Spleen (tissue), 11 donors: ENCODE results near the gene SCRN3. TPM values are rescaled to one million over a fixed set of nuclear protein-coding genes. Genes with fewer than 3 reads are reported as not detected.
A peak's percentile ranks its signal among the peaks of the same experiment; 100 is the strongest.
"Not testable (repeated sequence)": the region's sequence is repeated elsewhere in the genome, so short reads cannot be mapped to it uniquely, and the experiment has no call there.

Experiments
- DNase-seq: peaks from one replicate; pipeline ENCODE4 v3.0.0-alpha.2; 2020
- H3K27ac ChIP-seq, 8 donors: fragments of 200-600 bp; sonication (generic) in 7 of 8; 1 replicate in 4 of 8; 2 replicates in 4 of 8; pipeline versions ENCODE4 v1.5.0 to v1.8.0; 2016 to 2021; ENCODE audit warnings: inconsistent platforms in 4 of 8, mild to moderate bottlenecking in 4 of 8, moderate library complexity in 1 of 8
- H3K27me3 ChIP-seq, 7 donors: fragments of 200-600 bp; sonication (generic) in 6 of 7; replicated peaks in 1 of 7; 1 replicate in 4 of 7; 2 replicates in 3 of 7; pipeline versions ENCODE4 v1.5.0 to v1.8.0; 2016 to 2021; ENCODE audit warnings: inconsistent platforms in 3 of 7, mild to moderate bottlenecking in 1 of 7
- H3K36me3 ChIP-seq, 6 donors: fragments of 200-600 bp; sonication (generic) in 5 of 6; 1 replicate in 4 of 6; 2 replicates in 2 of 6; pipeline versions ENCODE4 v1.5.0 to v1.8.0; 2016 to 2021; ENCODE audit warnings: inconsistent platforms in 2 of 6
- H3K4me1 ChIP-seq, 6 donors: fragments of 200-600 bp; sonication (generic) in 5 of 6; 1 replicate in 3 of 6; 2 replicates in 3 of 6; pipeline versions ENCODE4 v1.5.0 to v1.8.0; 2016 to 2021; ENCODE audit warnings: inconsistent platforms in 3 of 6
- H3K4me3 ChIP-seq, 8 donors: fragments of 200-600 bp; sonication (generic) in 7 of 8; 1 replicate in 4 of 8; 2 replicates in 4 of 8; pipeline versions ENCODE4 v1.5.0 to v1.8.0; 2016 to 2021; ENCODE audit warnings: inconsistent platforms in 4 of 8, mild to moderate bottlenecking in 4 of 8, moderate library complexity in 2 of 8
- H3K9me3 ChIP-seq, 8 donors: fragments of 200-600 bp; sonication (generic) in 7 of 8; 1 replicate in 4 of 8; 2 replicates in 4 of 8; pipeline versions ENCODE4 v1.5.0 to v1.8.0; 2016 to 2021; ENCODE audit warnings: inconsistent platforms in 4 of 8
- CTCF ChIP-seq, 11 experiments: fragments of 200-600 bp in 7 of 11; fragments of 450-650 bp in 4 of 11; sonication (generic) in 4 of 11; IDR thresholded peaks in 8 of 11; conservative IDR thresholded peaks in 3 of 11; 1 replicate in 7 of 11; 2 replicates in 4 of 11; pipeline versions ENCODE4 v1.4.0 to v1.8.0; 2016 to 2021; ENCODE audit warnings: antibody characterized with exemption in 11 of 11, inconsistent platforms in 4 of 11, mild to moderate bottlenecking in 1 of 11
- POLR2A ChIP-seq, 3 donors: fragments of 450-650 bp; IDR thresholded peaks; one replicate each; pipeline ENCODE4 v1.5.1; 2017; ENCODE audit warnings: antibody characterized with exemption in 3 of 3, mild to moderate bottlenecking in 1 of 3
- POLR2AphosphoS5 ChIP-seq, 3 donors: sonication (generic); formaldehyde crosslinking; IDR thresholded peaks; one replicate each; pipeline ENCODE4 v1.5.1; 2017; ENCODE audit warnings: antibody characterized with exemption in 3 of 3
- WGBS, 5 donors: extraction: QIAGEN DNeasy Blood & Tissue Kit in 3 of 5; methylation state at CpG; one replicate each; pipeline versions ENCODE4 v1.1.5 to v1.1.7; 2013 to 2018; 5-methylcytosine and 5-hydroxymethylcytosine counted together
- intact Hi-C: fragments of 100-400 bp; cut with DNase I; formaldehyde crosslinking; loops from one replicate; pipeline ENCODE4 v1.15.0; 2023; ENCODE audit warnings: low total_unique reads
- polyA plus RNA-seq, 3 donors: library from polyadenylated mRNA; stranded (reverse); fragments of 200-250 nt; gene quantifications; one replicate each; pipeline ENCODE4 v1.2.1, GENCODE V29; 2013
- total RNA-seq, 7 donors: library from RNA; depleted of rRNA in 3 of 7; stranded (reverse); fragments of >200 nt in 3 of 7; fragmentation: NEBNext Ultra II Directional in 4 of 7; extraction: Animal tissue kit (Norgen Biotek cat#: 25700) in 4 of 7; gene quantifications; one replicate each; pipeline versions ENCODE4 v1.1.0 to v1.2.1, GENCODE V29; 2016 to 2021
- donor health status: healthy with polysubstance abuse.
- donor health status: DM: no; HTN: no; CAD: no; lungs with moderate emphysema.
- donor health status: DM: no; HTN: no; CAD: no.
- donor health status: Bipolar disorder and iron deficiency.
- donor health status: healthy.
- donor health status: DM: no; HTN: no; CAD: no.
- donor health status: DM: yes; HTN: yes; CAD: no.

SCRN3 gene
- total and polyA plus RNA-seq, 10 donors, result 8.4 to 24.9 (median 19.0) TPM

DNA sequence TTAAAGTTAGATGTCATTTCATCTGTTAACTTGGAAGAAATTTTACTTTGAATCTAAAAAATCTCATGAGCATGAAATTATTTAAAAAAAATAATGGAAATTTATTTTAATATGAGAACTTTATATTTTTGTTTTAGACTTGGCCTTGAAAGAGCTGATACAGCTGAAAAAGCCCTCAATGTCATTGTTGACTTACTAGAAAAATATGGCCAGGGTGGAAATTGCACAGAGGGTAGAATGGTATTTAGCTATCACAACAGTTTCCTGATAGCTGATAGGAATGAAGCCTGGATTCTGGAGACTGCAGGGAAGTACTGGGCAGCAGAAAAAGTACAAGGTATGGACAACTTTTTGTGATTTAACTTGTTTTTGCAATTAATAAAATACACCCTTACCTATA, 5.3 kb downstream of the SCRN3 start:
- Histone ChIP-seq H3K27me3 (no peaks in the 10 kb centered on the region), H3K9me3 (no peaks in the 10 kb centered on the region), H3K4me3 (no peak overlapping the region), H3K36me3 (peaks cover 0 to 45% (median 25%) of the 10 kb centered on the region in 6 donors), H3K27ac (no peak overlapping the region), H3K4me1 (peaks cover 0 to 27% (median 11%) of the 10 kb centered on the region in 6 donors)
- TF ChIP-seq CTCF (IDR thresholded peaks at IDR 0.05 in 8 of 11, conservative IDR thresholded peaks at IDR 0.05 in 3 of 11) (no peak), POLR2AphosphoS5 (IDR thresholded peaks at IDR 0.05) (no peak), POLR2A (IDR thresholded peaks at IDR 0.05) (no peak)
- no peak for DNase-seq
- intact Hi-C loops, result no loop called here

GRCh38 chr2:174403628-174404027, 8.1 kb downstream of the SCRN3 start:
- no peaks in the 10 kb centered on the region for H3K27me3 ChIP-seq
- no peak overlapping the region for H3K27ac ChIP-seq
- peaks cover 0 to 2% (median 0%) of the 10 kb centered on the region in 6 donors for H3K4me1 ChIP-seq
- no peak for DNase-seq
- intact Hi-C loops, result no loop called here
- no peak for TF ChIP-seq POLR2A (IDR thresholded peaks at IDR 0.05)
- TF ChIP-seq POLR2AphosphoS5 (IDR thresholded peaks at IDR 0.05), result no peak
- no peak for TF ChIP-seq CTCF (IDR thresholded peaks at IDR 0.05 in 8 of 11, conservative IDR thresholded peaks at IDR 0.05 in 3 of 11)
- H3K4me3 ChIP-seq, result no peak overlapping the region
- H3K36me3 ChIP-seq, result peaks cover 0 to 45% (median 25%) of the 10 kb centered on the region in 6 donors
- no peaks in the 10 kb centered on the region for H3K9me3 ChIP-seq

DNA sequence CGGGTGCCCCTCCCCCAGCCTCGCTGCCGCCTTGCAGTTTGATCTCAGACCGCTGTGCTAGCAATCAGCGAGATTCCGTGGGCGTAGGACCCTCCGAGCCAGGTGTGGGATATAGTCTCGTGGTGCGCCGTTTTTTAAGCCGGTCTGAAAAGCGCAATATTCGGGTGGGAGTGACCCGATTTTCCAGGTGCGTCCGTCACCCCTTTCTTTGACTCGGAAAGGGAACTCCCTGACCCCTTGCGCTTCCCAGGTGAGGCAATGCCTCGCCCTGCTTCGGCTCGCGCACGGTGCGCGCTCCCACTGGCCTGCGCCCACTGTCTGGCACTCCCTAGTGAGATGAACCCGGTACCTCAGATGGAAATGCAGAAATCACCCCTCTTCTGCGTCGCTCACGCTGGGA, 14.5 kb downstream of the SCRN3 start:
- WGBS, 5 donors, result 79 to 100% (median 89%) methylated on average over 4 to 25 of the region's 31 CpGs
- intact Hi-C loops, H3K27ac ChIP-seq, H3K27me3 ChIP-seq, DNase-seq, H3K4me1 ChIP-seq, H3K9me3 ChIP-seq: not testable (repeated sequence)
- Histone ChIP-seq H3K4me3 (peak overlapping the region in 1 of 8 donors; percentile 36), H3K36me3 (peaks cover 0 to 33% (median 10%) of the 10 kb centered on the region in 6 donors)

DNA sequence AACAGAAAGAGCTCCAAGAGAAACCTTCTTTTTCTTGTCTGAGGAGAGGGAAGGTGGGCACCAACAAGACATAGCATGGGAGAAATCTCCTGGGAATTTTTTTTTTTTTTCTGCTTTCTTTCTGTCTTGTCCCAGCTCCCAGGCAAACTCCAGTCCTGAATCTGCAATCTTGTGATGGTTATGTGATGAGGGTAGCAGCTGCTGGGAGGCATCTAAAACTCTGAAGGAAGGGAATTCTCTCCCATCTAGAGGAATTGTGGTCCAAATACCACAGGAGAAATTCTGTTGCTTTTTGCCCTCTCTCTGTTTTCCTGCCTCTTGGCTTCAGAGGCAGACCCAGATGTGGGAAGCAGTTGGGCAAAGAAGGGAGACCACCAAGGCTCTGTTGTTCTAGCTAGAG, 16.7 kb downstream of the SCRN3 start:
- TF ChIP-seq CTCF (IDR thresholded peaks at IDR 0.05 in 8 of 11, conservative IDR thresholded peaks at IDR 0.05 in 3 of 11) (no peak), POLR2A (IDR thresholded peaks at IDR 0.05) (no peak), POLR2AphosphoS5 (IDR thresholded peaks at IDR 0.05) (no peak)
- Histone ChIP-seq H3K4me1 (no peaks in the 10 kb centered on the region), H3K27ac (no peak overlapping the region), H3K36me3 (peaks cover 0 to 48% (median 10%) of the 10 kb centered on the region in 6 donors), H3K4me3 (no peak overlapping the region), H3K9me3 (no peaks in the 10 kb centered on the region), H3K27me3 (no peaks in the 10 kb centered on the region)
- intact Hi-C loops, result no loop called here
- no peak for DNase-seq

- Histone ChIP-seq H3K9me3 (peaks cover 0 to 5% (median 0%) of the 10 kb centered on the region in 8 donors), H3K27me3 (no peaks in the 10 kb centered on the region), H3K36me3 (peaks cover 0 to 86% (median 8%) of the 10 kb centered on the region in 6 donors), H3K27ac (no peak overlapping the region), H3K4me3 (no peak overlapping the region), H3K4me1 (no peaks in the 10 kb centered on the region)
- intact Hi-C loops, result no loop called here
- DNase-seq, result no peak
- TF ChIP-seq CTCF (IDR thresholded peaks at IDR 0.05 in 8 of 11, conservative IDR thresholded peaks at IDR 0.05 in 3 of 11), result no peak
- TF ChIP-seq POLR2AphosphoS5 (IDR thresholded peaks at IDR 0.05), result no peak
- no peak for TF ChIP-seq POLR2A (IDR thresholded peaks at IDR 0.05)
- WGBS, 5 donors, result 92 to 98% (median 98%) methylated on average over 1 of the region's 1 CpG
These were observed 32.7 kb downstream of the SCRN3 start for GRCh38 chr2:174428214-174428613.
